Upper lobe of left lung (tissue), 4 donors: Measurements from ENCODE around the gene SCGB1A1.
"Not testable (repeated sequence)": the region's sequence is repeated elsewhere in the genome, so short reads cannot be mapped to it uniquely, and the experiment has no call there.

ENCODE experiments used
- CTCF ChIP-seq, 6 experiments: fragments of 450-650 bp in 4 of 6; fragments of 200-600 bp in 2 of 6; sonication (generic) in 2 of 6; IDR thresholded peaks; one replicate each; pipeline ENCODE4 v1.5.1; 2016 to 2019; ENCODE audit warnings: antibody characterized with exemption in 6 of 6
- EP300 ChIP-seq, 4 donors: sonication (generic); formaldehyde crosslinking; IDR thresholded peaks; one replicate each; pipeline ENCODE4 v1.5.1; 2017; ENCODE audit warnings: antibody characterized with exemption in 4 of 4, control low read depth in 2 of 4
- POLR2AphosphoS5 ChIP-seq, 2 donors: sonication (generic); formaldehyde crosslinking; IDR thresholded peaks; one replicate each; pipeline ENCODE4 v1.5.1; 2017; ENCODE audit warnings: antibody characterized with exemption in 2 of 2

DNA sequence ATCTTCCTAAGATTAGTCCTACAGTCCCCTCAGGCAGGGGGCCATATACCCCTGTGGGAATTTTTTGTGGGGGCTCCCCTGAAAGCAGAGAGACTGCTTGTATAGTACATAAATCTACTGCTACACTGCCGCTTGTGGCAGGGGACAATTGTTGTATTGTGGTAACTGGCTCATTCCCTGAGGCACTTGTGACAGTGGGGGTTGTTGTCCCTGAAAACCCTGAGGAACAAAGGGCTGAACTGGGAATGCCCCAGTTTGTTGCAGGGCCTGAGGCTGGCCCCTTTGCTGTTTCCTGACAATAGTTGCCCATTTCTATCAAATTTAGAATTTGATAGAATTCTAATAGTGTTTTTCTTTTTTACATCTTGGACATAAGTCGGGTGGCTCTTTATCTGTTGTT lies 39.2 kb upstream of the SCGB1A1 start:
- TF ChIP-seq POLR2AphosphoS5, CTCF, EP300 (IDR thresholded peaks at IDR 0.05): not testable (repeated sequence)
